B cell (primary cell): ENCODE data around the gene SLC12A7.

Source experiments
- CTCF ChIP-seq: fragments of 200-600 bp; IDR thresholded peaks from one replicate; pipeline ENCODE4 v1.8.0; 2022; ENCODE audit warnings: antibody characterized with exemption, mild to moderate bottlenecking
- EZH2 ChIP-seq: IDR thresholded peaks from 2 replicates; pipeline ENCODE4 v1.6.1; 2012; ENCODE audit warnings: borderline replicate concordance, low read depth, mild to moderate bottlenecking, moderate library complexity, low read length; ENCODE audit not compliant: insufficient read depth, poor library complexity, severe bottlenecking

- TF ChIP-seq EZH2, result no peak
- TF ChIP-seq CTCF, result no peak
Measured at GRCh38 chr5:1011741-1012312, 100.0 kb downstream of the SLC12A7 start.
